ENCODE data around the gene LACTB.
A peak's percentile ranks its signal among the peaks of the same experiment; 100 is the strongest.
"Not testable (repeated sequence)": the region's sequence is repeated elsewhere in the genome, so short reads cannot be mapped to it uniquely, and the experiment has no call there.

Gene LACTB

GRCh38 chr15:63090887-63091286 is 30.8 kb upstream of the LACTB start:
- H3K27me3 ChIP-seq (ENCODE audit: low read depth, low read length), result no peaks in the 10 kb centered on the region
- H3K27ac ChIP-seq (ENCODE audit: low read length), result no peak overlapping the region
- peaks cover 0 to 27% of the 10 kb centered on the region in 2 donors for H3K4me1 ChIP-seq (ENCODE audit: control insufficient read depth in 1 of 2, insufficient read depth in 2 of 2, low read length in 2 of 2)

GRCh38 chr15:63091679-63092446 is 29.8 kb upstream of the LACTB start:
- H3K4me1 ChIP-seq (ENCODE audit: control insufficient read depth in 1 of 2, insufficient read depth in 2 of 2, low read length in 2 of 2), result peaks cover 0 to 23% of the 10 kb centered on the region in 2 donors
- no peak overlapping the region for H3K27ac ChIP-seq (ENCODE audit: low read length)
- no peaks in the 10 kb centered on the region for H3K27me3 ChIP-seq (ENCODE audit: low read depth, low read length)
- H3K9me3 ChIP-seq (ENCODE audit: control insufficient read depth in 1 of 2, low read length in 2 of 2), result no peaks in the 10 kb centered on the region
- H3K36me3 ChIP-seq (ENCODE audit: control insufficient read depth in 1 of 2, insufficient read depth in 2 of 2, low read length in 2 of 2), result no peaks in the 10 kb centered on the region
- H3K4me3 ChIP-seq (ENCODE audit: low read depth in 1 of 2, low read length in 2 of 2), result no peak overlapping the region

More at GRCh38 chr15:63090887-63091286, 30.8 kb upstream of the LACTB start:
- Histone ChIP-seq H3K9me3 (ENCODE audit: control insufficient read depth in 1 of 2, low read length in 2 of 2) (no peaks in the 10 kb centered on the region), H3K36me3 (ENCODE audit: control insufficient read depth in 1 of 2, insufficient read depth in 2 of 2, low read length in 2 of 2) (no peaks in the 10 kb centered on the region), H3K4me3 (ENCODE audit: low read depth in 1 of 2, low read length in 2 of 2) (no peak overlapping the region)

- Histone ChIP-seq H3K27me3 (ENCODE audit: low read depth, low read length) (no peaks in the 10 kb centered on the region), H3K27ac (ENCODE audit: low read length) (peak overlapping the region; percentile 64), H3K9me3 (ENCODE audit: control insufficient read depth in 1 of 2, low read length in 2 of 2) (no peaks in the 10 kb centered on the region), H3K4me1 (ENCODE audit: control insufficient read depth in 1 of 2, insufficient read depth in 2 of 2, low read length in 2 of 2) (peaks cover 0 to 16% of the 10 kb centered on the region in 2 donors), H3K4me3 (ENCODE audit: low read depth in 1 of 2, low read length in 2 of 2) (no peak overlapping the region), H3K36me3 (ENCODE audit: control insufficient read depth in 1 of 2, insufficient read depth in 2 of 2, low read length in 2 of 2) (no peaks in the 10 kb centered on the region)
Measured at GRCh38 chr15:63093486-63094205, 28.0 kb upstream of the LACTB start.

DNA sequence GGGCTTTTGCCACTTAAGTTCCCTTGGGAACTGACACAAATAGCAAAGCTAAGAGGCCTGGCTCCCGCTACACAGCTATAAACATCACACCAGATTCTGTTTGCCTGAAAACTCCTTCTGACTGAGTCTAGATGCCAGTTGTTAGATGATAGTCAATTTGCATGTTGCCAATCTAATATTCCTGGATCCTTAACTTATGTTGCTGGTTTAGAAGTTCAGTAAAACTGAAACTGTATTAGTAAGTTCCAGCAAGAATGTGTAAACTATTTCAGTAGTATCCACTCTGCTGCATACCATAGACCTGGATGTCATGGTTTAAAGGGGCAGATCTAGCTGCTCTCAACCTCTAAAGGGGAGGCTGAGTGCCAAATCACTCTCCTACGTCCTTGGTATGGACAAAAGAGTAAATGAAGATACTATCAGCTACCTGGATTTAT is 27.1 kb upstream of the LACTB start:
- Histone ChIP-seq H3K27me3 (ENCODE audit: low read depth, low read length) (no peaks in the 10 kb centered on the region), H3K4me1 (ENCODE audit: control insufficient read depth in 1 of 2, insufficient read depth in 2 of 2, low read length in 2 of 2) (peaks cover 0 to 12% of the 10 kb centered on the region in 2 donors), H3K36me3 (ENCODE audit: control insufficient read depth in 1 of 2, insufficient read depth in 2 of 2, low read length in 2 of 2) (no peaks in the 10 kb centered on the region), H3K4me3 (ENCODE audit: low read depth in 1 of 2, low read length in 2 of 2) (no peak overlapping the region), H3K27ac (ENCODE audit: low read length) (peak overlapping the region; percentile 64), H3K9me3 (ENCODE audit: control insufficient read depth in 1 of 2, low read length in 2 of 2) (no peaks in the 10 kb centered on the region)

- no peaks in the 10 kb centered on the region for H3K27me3 ChIP-seq (ENCODE audit: low read depth, low read length)
- H3K9me3 ChIP-seq (ENCODE audit: control insufficient read depth in 1 of 2, low read length in 2 of 2), result no peaks in the 10 kb centered on the region
- no peak overlapping the region for H3K4me3 ChIP-seq (ENCODE audit: low read depth in 1 of 2, low read length in 2 of 2)
- peaks cover 0 to 12% of the 10 kb centered on the region in 2 donors for H3K4me1 ChIP-seq (ENCODE audit: control insufficient read depth in 1 of 2, insufficient read depth in 2 of 2, low read length in 2 of 2)
- H3K27ac ChIP-seq (ENCODE audit: low read length), result no peak overlapping the region
- H3K36me3 ChIP-seq (ENCODE audit: control insufficient read depth in 1 of 2, insufficient read depth in 2 of 2, low read length in 2 of 2), result no peaks in the 10 kb centered on the region
Measured at GRCh38 chr15:63096178-63096577, 25.5 kb upstream of the LACTB start.

- not testable (repeated sequence) for H3K4me1 ChIP-seq (ENCODE audit: control insufficient read depth in 1 of 2, insufficient read depth in 2 of 2, low read length in 2 of 2); H3K27me3 ChIP-seq (ENCODE audit: low read depth, low read length); H3K27ac ChIP-seq (ENCODE audit: low read length); H3K4me3 ChIP-seq (ENCODE audit: low read depth in 1 of 2, low read length in 2 of 2); H3K9me3 ChIP-seq (ENCODE audit: control insufficient read depth in 1 of 2, low read length in 2 of 2); H3K36me3 ChIP-seq (ENCODE audit: control insufficient read depth in 1 of 2, insufficient read depth in 2 of 2, low read length in 2 of 2)
Measured at GRCh38 chr15:63098901-63099300, 22.8 kb upstream of the LACTB start.

DNA sequence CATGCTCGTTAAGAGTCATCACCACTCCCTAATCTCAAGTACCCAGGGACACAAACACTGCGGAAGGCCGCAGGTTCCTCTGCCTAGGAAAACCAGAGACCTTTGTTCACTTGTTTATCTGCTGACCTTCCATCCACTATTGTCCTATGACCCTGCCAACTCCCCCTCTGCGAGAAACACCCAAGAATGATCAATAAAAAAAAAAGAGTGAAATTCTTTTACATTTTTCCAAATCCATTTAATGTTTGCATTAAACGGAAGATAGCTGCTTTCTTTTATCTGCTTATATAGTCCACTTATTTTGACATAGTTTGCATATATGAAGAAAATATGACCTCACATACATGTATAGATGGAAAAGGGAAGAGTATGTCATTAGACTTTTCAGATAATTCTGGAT is 22.1 kb upstream of the LACTB start:
- H3K27ac ChIP-seq (ENCODE audit: low read length); H3K4me1 ChIP-seq (ENCODE audit: control insufficient read depth in 1 of 2, insufficient read depth in 2 of 2, low read length in 2 of 2); H3K4me3 ChIP-seq (ENCODE audit: low read depth in 1 of 2, low read length in 2 of 2); H3K9me3 ChIP-seq (ENCODE audit: control insufficient read depth in 1 of 2, low read length in 2 of 2); H3K27me3 ChIP-seq (ENCODE audit: low read depth, low read length); H3K36me3 ChIP-seq (ENCODE audit: control insufficient read depth in 1 of 2, insufficient read depth in 2 of 2, low read length in 2 of 2): not testable (repeated sequence)

DNA sequence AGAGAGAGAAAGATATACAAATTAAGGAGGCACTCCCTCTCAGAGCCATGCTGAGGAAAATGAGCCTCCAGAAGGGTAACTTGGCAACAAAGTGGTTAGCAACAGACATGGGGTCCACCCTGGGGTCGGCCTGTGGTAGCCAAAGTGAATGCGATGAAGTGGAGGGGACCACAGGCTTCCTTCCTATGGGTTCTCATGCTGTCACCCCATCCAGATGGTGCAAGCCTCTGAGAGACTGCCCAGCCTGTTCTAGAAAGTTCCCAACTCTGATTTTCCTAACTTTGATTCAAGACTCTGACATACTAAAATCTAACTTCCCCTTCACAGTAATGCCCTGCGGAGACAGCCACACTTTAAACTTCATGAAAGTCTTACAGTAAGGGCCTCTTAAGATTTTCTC is 18.2 kb upstream of the LACTB start:
- Histone ChIP-seq H3K4me1 (ENCODE audit: control insufficient read depth in 1 of 2, insufficient read depth in 2 of 2, low read length in 2 of 2) (peaks cover 0 to 3% of the 10 kb centered on the region in 2 donors), H3K4me3 (ENCODE audit: low read depth in 1 of 2, low read length in 2 of 2) (no peak overlapping the region), H3K9me3 (ENCODE audit: control insufficient read depth in 1 of 2, low read length in 2 of 2) (no peaks in the 10 kb centered on the region), H3K27ac (ENCODE audit: low read length) (no peak overlapping the region), H3K36me3 (ENCODE audit: control insufficient read depth in 1 of 2, insufficient read depth in 2 of 2, low read length in 2 of 2) (no peaks in the 10 kb centered on the region), H3K27me3 (ENCODE audit: low read depth, low read length) (no peaks in the 10 kb centered on the region)

DNA sequence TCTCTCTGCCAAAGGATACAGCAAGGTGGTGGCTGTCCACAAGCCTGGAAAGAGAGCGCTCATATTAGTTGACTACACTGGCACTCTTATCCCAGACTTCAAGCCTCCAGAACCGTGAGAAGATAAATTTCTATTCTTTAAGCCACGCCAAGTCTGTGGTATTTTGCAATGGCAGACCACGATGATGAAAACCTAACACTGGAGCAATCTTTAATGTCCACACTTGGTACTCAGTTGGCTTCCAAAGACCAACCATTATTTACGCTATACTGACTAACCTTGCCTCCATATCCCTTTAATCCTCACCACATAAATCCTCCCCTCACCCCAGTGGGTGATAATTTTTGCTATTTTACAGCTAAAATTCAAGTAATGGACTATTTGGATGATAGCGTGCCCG is 16.9 kb upstream of the LACTB start:
- Histone ChIP-seq H3K4me1 (ENCODE audit: control insufficient read depth in 1 of 2, insufficient read depth in 2 of 2, low read length in 2 of 2) (peaks cover 0 to 3% of the 10 kb centered on the region in 2 donors), H3K9me3 (ENCODE audit: control insufficient read depth in 1 of 2, low read length in 2 of 2) (no peaks in the 10 kb centered on the region), H3K27me3 (ENCODE audit: low read depth, low read length) (no peaks in the 10 kb centered on the region), H3K27ac (ENCODE audit: low read length) (no peak overlapping the region), H3K4me3 (ENCODE audit: low read depth in 1 of 2, low read length in 2 of 2) (no peak overlapping the region), H3K36me3 (ENCODE audit: control insufficient read depth in 1 of 2, insufficient read depth in 2 of 2, low read length in 2 of 2) (no peaks in the 10 kb centered on the region)

GRCh38 chr15:63105354-63105753 is 16.3 kb upstream of the LACTB start:
- H3K4me3 ChIP-seq (ENCODE audit: low read depth in 1 of 2, low read length in 2 of 2); H3K4me1 ChIP-seq (ENCODE audit: control insufficient read depth in 1 of 2, insufficient read depth in 2 of 2, low read length in 2 of 2); H3K27ac ChIP-seq (ENCODE audit: low read length); H3K9me3 ChIP-seq (ENCODE audit: control insufficient read depth in 1 of 2, low read length in 2 of 2); H3K36me3 ChIP-seq (ENCODE audit: control insufficient read depth in 1 of 2, insufficient read depth in 2 of 2, low read length in 2 of 2); H3K27me3 ChIP-seq (ENCODE audit: low read depth, low read length): not testable (repeated sequence)

DNA sequence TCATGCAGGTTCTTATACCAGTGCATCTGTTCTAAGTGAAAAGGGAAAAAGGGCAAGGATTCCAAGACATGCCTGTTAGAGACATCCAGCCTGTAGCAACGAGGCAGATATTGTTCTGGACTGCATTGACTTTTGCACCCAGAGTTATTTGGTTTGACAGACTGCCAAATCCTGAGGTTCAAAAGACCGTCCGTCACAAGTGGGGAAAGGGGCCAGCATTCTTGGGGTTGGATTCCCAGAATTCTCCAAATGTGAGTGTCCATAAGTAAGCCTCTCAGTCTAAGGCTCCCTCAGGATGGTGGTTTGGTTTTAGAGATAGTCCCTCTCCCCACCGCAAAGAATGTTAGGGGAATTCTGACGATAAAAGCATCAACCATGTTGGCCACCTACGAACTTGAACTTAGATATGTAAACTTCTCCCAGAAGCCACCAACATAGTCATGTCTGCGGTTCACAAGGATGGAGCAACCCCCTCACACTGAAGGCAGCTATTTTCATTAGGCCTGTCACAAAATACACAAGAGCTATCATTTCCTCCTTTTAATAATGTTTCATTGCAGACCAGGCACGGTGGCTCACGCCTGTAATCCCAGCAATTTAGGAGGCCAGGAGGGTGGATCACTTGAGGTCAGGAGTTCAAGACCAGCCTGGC is 13.6 kb upstream of the LACTB start:
- Histone ChIP-seq H3K27ac (ENCODE audit: low read length) (no peak overlapping the region), H3K4me3 (ENCODE audit: low read depth in 1 of 2, low read length in 2 of 2) (no peak overlapping the region), H3K4me1 (ENCODE audit: control insufficient read depth in 1 of 2, insufficient read depth in 2 of 2, low read length in 2 of 2) (peaks cover 0 to 3% of the 10 kb centered on the region in 2 donors)

More for the DNA sequence above, 13.6 kb upstream of the LACTB start:
- Histone ChIP-seq H3K36me3 (ENCODE audit: control insufficient read depth in 1 of 2, insufficient read depth in 2 of 2, low read length in 2 of 2) (no peaks in the 10 kb centered on the region), H3K9me3 (ENCODE audit: control insufficient read depth in 1 of 2, low read length in 2 of 2) (no peaks in the 10 kb centered on the region), H3K27me3 (ENCODE audit: low read depth, low read length) (no peaks in the 10 kb centered on the region)
